Measurements from ENCODE around the gene NTNG1.
"Not testable (repeated sequence)": the region's sequence is repeated elsewhere in the genome, so short reads cannot be mapped to it uniquely, and the experiment has no call there.

DNA sequence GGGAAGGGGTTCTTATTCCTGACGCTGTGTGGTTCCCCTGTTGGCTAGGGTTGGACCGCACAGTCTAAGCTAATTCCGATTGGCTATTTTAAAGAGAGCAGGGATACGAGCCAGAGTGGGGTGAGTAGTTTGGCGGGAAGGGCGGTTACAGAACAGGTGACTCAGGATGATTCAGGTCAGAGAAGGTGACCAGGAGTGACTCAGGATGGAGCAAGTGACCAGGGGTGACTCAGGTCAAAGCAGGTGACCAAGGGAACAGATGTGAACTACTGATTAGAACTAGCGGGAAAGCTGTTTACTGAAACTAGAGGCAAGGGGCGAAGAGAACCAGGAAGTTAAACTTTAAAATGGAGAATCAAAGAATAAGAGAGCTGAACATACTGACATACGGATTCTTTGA is 24.1 kb downstream of the NTNG1 start:
- TF ChIP-seq, protein P1, sequence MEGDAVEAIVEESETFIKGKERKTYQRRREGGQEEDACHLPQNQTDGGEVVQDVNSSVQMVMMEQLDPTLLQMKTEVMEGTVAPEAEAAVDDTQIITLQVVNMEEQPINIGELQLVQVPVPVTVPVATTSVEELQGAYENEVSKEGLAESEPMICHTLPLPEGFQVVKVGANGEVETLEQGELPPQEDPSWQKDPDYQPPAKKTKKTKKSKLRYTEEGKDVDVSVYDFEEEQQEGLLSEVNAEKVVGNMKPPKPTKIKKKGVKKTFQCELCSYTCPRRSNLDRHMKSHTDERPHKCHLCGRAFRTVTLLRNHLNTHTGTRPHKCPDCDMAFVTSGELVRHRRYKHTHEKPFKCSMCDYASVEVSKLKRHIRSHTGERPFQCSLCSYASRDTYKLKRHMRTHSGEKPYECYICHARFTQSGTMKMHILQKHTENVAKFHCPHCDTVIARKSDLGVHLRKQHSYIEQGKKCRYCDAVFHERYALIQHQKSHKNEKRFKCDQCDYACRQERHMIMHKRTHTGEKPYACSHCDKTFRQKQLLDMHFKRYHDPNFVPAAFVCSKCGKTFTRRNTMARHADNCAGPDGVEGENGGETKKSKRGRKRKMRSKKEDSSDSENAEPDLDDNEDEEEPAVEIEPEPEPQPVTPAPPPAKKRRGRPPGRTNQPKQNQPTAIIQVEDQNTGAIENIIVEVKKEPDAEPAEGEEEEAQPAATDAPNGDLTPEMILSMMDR (IDR thresholded peaks at IDR 0.05) = not testable (repeated sequence)
- TF ChIP-seq POLR2A, EP300 (IDR thresholded peaks at IDR 0.05): not testable (repeated sequence)

Measured in ovary (tissue), 3 donors.